ENCODE results near the gene EPB42.

EPB42 gene

DNA sequence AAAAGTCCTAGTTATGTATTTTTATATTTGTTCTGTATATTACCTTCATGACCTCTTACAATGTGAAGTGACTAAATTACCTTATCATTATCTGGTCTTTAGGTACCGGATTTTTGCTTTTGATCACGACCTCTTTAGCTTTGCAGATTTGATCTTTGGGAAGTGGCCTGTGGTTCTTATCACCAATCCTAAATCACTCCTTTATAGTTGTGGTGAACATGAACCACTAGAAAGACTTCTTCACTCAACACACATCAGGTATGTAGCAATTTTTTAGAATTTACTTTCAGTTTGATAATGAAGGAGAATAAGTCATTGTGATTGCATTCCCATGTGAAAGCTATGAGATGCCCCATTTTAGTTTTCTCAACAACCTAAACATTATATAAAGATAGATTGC, 69.1 kb downstream of the EPB42 start:
- no peaks in the 10 kb centered on the region for H3K27me3 Mint-ChIP-seq
- H3K27ac Mint-ChIP-seq = no peak overlapping the region
- H3K9me3 Mint-ChIP-seq = no peaks in the 10 kb centered on the region
- H3K4me3 Mint-ChIP-seq = no peak overlapping the region
- H3K4me1 Mint-ChIP-seq (ENCODE audit: low read depth) = peaks cover 10% of the 10 kb centered on the region
- H3K36me3 Mint-ChIP-seq (ENCODE audit: low read depth) = peaks cover 44% of the 10 kb centered on the region

DNA sequence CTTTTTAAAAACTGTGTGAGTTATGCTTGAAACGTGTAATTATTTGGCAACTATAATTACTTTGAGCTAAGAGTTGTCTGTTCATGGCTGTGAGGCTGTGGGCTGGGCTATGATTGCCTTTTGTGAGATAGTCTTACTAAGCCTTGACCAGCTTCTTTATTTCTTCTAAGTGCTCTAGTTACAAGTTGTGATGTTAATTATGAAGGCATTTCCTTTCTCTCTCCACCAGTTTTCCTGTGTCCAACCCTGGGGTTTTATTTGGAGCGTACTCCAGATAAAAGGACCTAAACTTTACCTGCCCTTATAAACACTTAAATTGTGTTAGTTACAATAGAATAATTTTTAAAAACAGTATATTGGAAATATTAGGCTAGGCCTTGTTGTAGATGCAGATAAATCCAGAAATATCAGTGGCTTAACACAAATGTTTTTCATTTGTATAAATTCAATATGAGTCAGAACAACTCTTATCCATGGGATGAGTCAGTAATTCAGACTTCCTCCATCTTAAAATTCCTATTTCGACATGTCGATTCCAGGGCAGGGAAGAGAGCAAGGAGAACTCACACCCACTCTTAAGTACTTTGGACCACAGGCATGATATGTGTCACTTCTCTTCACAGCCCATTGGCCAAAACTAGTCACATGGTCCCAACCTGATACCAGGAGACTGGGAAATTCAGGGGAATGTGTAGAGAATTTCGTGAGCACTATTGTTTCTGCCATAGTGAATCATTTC, 70.5 kb downstream of the EPB42 start:
- Mint-ChIP-seq H3K36me3 (ENCODE audit: low read depth) (peaks cover 47% of the 10 kb centered on the region), H3K27ac (no peak overlapping the region), H3K9me3 (no peaks in the 10 kb centered on the region), H3K4me1 (ENCODE audit: low read depth) (peaks cover 10% of the 10 kb centered on the region), H3K27me3 (no peaks in the 10 kb centered on the region), H3K4me3 (no peak overlapping the region)
